Measurements from ENCODE around the gene CACNA2D2. TPM values are rescaled to one million over a fixed set of nuclear protein-coding genes. Genes with fewer than 3 reads are reported as not detected.

CACNA2D2 gene
- total RNA-seq, 1 donor from 2014 or later, result 2.4 TPM

- DNase-seq (ENCODE audit: low spot score in 2 of 2) (peak; percentile 99 to 100), FAIRE-seq (no peak)
Observed at GRCh38 chr3:50337175-50337861, 166.1 kb downstream of the CACNA2D2 start.

- DNase-seq (ENCODE audit: low spot score in 2 of 2) (no peak), FAIRE-seq (no peak)
Observed at GRCh38 chr3:50336452-50337174, 166.8 kb downstream of the CACNA2D2 start.

GRCh38 chr3:50334339-50335075, 168.9 kb downstream of the CACNA2D2 start:
- no peak for FAIRE-seq

GRCh38 chr3:50333744-50334328, 169.6 kb downstream of the CACNA2D2 start:
- DNase-seq (ENCODE audit: low spot score in 2 of 2) (peak in 1 of 2 donors; percentile 54), FAIRE-seq (no peak)

More at GRCh38 chr3:50334339-50335075, 168.9 kb downstream of the CACNA2D2 start:
- DNase-seq (ENCODE audit: low spot score in 2 of 2), result no peak

- no peak for DNase-seq (ENCODE audit: low spot score in 2 of 2)
- FAIRE-seq, result no peak
Observed at GRCh38 chr3:50331364-50331907, 172.0 kb downstream of the CACNA2D2 start.

GRCh38 chr3:50330330-50330729, 173.1 kb downstream of the CACNA2D2 start:
- no peak for FAIRE-seq
- DNase-seq (ENCODE audit: low spot score in 2 of 2), result no peak

- DNase-seq (ENCODE audit: low spot score in 2 of 2) (peak; percentile 95 to 97), FAIRE-seq (peak; percentile 77)
Observed at GRCh38 chr3:50327943-50328691, 175.3 kb downstream of the CACNA2D2 start, which contains the start of gene TUSC2. TSS of gene TUSC2 (minus strand) at chr3:50328223. CDS start at chr3:50328099, 124 bp downstream.

GRCh38 chr3:50327129-50327528, 176.3 kb downstream of the CACNA2D2 start:
- no peak for FAIRE-seq

GRCh38 chr3:50326182-50326541, 177.3 kb downstream of the CACNA2D2 start:
- DNase-seq (ENCODE audit: low spot score in 2 of 2) (no peak), FAIRE-seq (no peak)

More at GRCh38 chr3:50327129-50327528, 176.3 kb downstream of the CACNA2D2 start:
- no peak for DNase-seq (ENCODE audit: low spot score in 2 of 2)

- FAIRE-seq, result no peak
- no peak for DNase-seq (ENCODE audit: low spot score in 2 of 2)
Observed at GRCh38 chr3:50325497-50326181, 177.8 kb downstream of the CACNA2D2 start.

GRCh38 chr3:50325113-50325480, 178.3 kb downstream of the CACNA2D2 start:
- no peak for DNase-seq (ENCODE audit: low spot score in 2 of 2)

GRCh38 chr3:50324351-50325112, 178.9 kb downstream of the CACNA2D2 start:
- FAIRE-seq (no peak), DNase-seq (ENCODE audit: low spot score in 2 of 2) (peak; percentile 79)

More at GRCh38 chr3:50325113-50325480, 178.3 kb downstream of the CACNA2D2 start:
- FAIRE-seq, result no peak

GRCh38 chr3:50323614-50324199, 179.7 kb downstream of the CACNA2D2 start:
- no peak for DNase-seq (ENCODE audit: low spot score in 2 of 2)
- FAIRE-seq, result no peak

- DNase-seq (ENCODE audit: low spot score in 2 of 2), result no peak
- FAIRE-seq, result no peak
Observed at GRCh38 chr3:50323092-50323600, 180.3 kb downstream of the CACNA2D2 start.

GRCh38 chr3:50322386-50323091, 180.9 kb downstream of the CACNA2D2 start, which contains the start of gene HYAL2:
TSS of gene HYAL2 (minus strand) at chr3:50322745. CDS start at chr3:50320489, 2,256 bp downstream.
- FAIRE-seq, result no peak
- DNase-seq (ENCODE audit: low spot score in 2 of 2), result no peak

GRCh38 chr3:50322115-50322385, 181.4 kb downstream of the CACNA2D2 start:
- FAIRE-seq (no peak), DNase-seq (ENCODE audit: low spot score in 2 of 2) (no peak)
